H54 (cell line): ENCODE results near the gene EFCAB7.
"Not testable (repeated sequence)": the region's sequence is repeated elsewhere in the genome, so short reads cannot be mapped to it uniquely, and the experiment has no call there.

Source experiments
- DNase-seq: peaks from one replicate; pipeline ENCODE4 v3.0.0; 2011; ENCODE audit warnings: low spot score, mixed read lengths; ENCODE audit not compliant: insufficient read length
- FAIRE-seq: peaks from 3 replicates; lab custom pipeline; 2011; peaks lifted over from hg19 to GRCh38; lab: Jason Lieb, UNC
- POLR2A ChIP-seq: IDR thresholded peaks from 2 replicates; pipeline ENCODE4 v1.6.1; 2011; ENCODE audit warnings: low read depth, mild to moderate bottlenecking, low read length

The EFCAB7 gene

GRCh38 chr1:63569640-63570316, 46.5 kb downstream of the EFCAB7 start:
- no peak for FAIRE-seq
- DNase-seq = no peak
- no peak for TF ChIP-seq POLR2A

GRCh38 chr1:63572686-63573085, 49.4 kb downstream of the EFCAB7 start:
- not testable (repeated sequence) for DNase-seq, FAIRE-seq

GRCh38 chr1:63574203-63574796, 51.0 kb downstream of the EFCAB7 start:
- FAIRE-seq, DNase-seq: not testable (repeated sequence)

DNA sequence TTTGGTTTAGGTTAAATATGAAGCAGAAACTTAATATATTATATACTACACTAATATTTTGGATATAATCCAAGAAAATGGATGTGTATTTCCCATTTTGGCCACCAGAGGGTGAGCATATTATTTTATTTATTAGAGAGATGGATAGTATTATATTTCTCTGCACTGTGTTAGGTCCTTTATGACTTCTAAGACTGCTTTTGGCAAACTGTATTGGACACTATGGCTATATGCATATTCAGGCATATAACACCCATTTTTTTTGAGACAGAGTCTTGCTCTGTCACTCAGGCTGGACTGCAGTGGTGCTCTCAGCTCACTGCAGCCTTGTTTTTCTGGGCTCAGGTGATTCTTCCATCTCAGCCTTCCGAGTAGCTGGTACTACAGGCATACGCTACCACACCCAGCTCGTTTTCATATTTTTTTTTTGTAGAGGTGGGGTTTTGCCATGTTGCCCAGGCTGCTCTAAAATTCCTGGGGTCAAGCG, 52.1 kb downstream of the EFCAB7 start:
- no peak for TF ChIP-seq POLR2A
- DNase-seq = no peak
- no peak for FAIRE-seq

- not testable (repeated sequence) for FAIRE-seq, DNase-seq
Measured at GRCh38 chr1:63586326-63586725, 63.0 kb downstream of the EFCAB7 start.

GRCh38 chr1:63590166-63590560, 66.8 kb downstream of the EFCAB7 start:
- DNase-seq (no peak), FAIRE-seq (peak; percentile 48)

DNA sequence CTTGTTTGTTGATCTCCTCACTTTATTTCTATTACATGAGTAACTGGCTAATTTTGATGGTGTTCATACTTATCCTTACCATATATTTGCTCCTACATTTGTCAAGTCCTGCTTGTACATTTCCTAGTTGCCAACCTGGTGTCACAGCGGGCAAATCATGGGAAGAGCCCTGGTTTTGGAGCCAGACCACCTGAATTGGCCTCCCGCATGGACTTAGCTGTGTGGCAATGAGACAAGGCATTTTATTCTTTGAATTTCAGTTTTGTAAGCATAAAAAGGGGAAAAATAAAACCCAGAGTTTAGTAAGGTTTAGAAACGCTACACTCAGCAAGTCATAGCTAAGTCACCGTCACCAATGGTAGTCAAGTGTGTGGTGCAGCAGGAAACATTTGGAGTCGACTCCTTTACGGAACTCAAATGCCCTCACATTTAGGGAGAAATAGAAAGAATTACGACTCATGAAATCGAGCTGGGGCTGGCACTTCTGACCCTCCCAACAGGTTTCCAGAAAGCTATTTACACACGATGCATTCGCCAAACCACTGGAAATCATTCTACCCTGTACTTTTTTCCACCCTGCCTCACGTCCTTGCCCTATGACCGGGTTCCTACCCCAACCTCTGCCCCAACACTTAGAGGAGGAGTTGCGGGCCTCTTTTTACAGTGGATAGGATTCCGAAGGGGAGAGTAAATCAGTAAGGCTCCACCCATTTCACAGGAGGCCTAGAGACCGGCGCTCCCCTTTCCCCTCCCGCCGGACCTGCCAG, 69.4 kb downstream of the EFCAB7 start:
- TF ChIP-seq POLR2A = no peak
- DNase-seq (peak; percentile 63), FAIRE-seq (peak; percentile 78)

More at GRCh38 chr1:63590166-63590560, 66.8 kb downstream of the EFCAB7 start:
- TF ChIP-seq POLR2A = no peak

GRCh38 chr1:63593303-63593885, 70.1 kb downstream of the EFCAB7 start, which contains the start of gene PGM1:
Gene PGM1 (plus strand): TSS chr1:63593411. CDS start chr1:63593489, 78 bp downstream.
- TF ChIP-seq POLR2A = peak; percentile 54
- no peak for FAIRE-seq
- DNase-seq = peak; percentile 56

DNA sequence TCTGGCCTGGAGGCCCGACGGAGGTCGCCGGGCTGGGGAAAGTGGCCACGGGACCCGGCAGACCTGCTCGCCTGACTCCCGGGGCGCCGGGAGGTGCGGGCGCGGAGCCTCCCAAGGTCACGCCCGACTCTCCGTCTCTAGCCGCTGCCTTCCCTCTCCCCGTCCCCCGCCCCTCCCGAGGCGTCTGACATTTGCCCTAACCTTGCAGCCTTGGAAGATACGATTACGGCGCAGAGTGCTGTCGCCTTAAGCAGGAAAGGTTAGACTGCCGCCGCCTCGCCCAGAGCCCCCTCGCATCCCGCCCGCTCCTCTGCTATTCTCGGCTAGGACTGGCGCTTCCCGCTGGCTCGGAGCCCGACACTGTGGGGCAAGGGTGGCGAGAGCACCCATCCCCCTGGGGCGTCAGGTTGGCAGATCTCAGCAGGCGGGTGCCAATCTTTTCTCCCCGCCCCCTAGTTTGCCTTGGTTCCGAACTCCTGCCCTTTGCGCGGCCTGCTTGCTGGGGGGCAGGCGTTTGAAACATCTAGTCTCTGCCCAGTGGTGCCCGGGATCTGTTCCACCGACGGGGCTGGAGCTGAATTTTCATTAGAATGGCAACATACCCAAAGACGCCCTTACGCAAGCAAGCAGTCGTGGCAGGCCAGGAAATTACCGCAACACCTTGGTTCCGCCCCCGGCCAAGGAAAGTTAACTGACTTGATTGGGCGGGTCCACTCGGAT, 70.7 kb downstream of the EFCAB7 start:
- TF ChIP-seq POLR2A = no peak
- DNase-seq = peak; percentile 61
- FAIRE-seq = peak; percentile 41

DNA sequence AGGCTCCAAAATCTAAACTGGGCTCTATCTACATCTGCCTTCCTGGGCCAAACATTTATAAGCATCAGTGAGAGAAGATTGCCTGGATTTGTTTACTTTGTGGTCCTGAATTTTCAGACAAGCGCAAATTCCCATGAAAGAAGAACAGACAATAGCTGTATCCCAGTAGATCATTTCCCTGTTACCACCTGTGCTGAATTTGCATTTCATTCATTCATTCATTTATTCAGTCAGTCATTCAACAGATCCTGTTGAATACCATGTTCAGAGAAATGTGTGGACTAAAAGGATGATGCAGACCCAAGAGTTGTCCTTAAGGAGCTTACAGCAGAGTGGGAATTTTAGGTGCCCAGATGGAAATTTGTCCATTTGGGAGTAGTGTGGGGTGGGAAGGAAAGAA, 72.1 kb downstream of the EFCAB7 start:
- DNase-seq = no peak
- no peak for TF ChIP-seq POLR2A
- no peak for FAIRE-seq

GRCh38 chr1:63599799-63600198, 76.5 kb downstream of the EFCAB7 start:
- DNase-seq (no peak), FAIRE-seq (no peak)
- TF ChIP-seq POLR2A = no peak

DNA sequence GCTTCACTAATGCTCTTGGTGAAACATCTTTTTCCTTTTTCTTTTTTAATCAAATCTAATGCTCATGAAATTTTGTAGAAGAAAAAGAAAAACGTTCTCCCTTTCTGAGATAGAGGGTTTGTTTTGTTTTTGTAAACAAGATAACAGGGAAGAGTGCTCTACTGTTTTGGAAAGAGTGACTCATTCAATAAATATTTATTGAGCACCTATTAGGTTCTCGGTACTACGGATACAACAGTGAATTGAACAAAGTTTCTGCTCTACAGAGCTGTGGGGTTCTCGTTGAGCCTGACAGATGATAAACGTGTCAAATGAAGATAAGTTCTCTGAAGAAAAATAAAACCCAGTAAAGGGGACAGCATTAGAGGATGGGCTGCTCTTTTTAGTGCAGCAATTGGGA, 76.9 kb downstream of the EFCAB7 start:
- no peak for DNase-seq
- TF ChIP-seq POLR2A = no peak
- FAIRE-seq = no peak

DNA sequence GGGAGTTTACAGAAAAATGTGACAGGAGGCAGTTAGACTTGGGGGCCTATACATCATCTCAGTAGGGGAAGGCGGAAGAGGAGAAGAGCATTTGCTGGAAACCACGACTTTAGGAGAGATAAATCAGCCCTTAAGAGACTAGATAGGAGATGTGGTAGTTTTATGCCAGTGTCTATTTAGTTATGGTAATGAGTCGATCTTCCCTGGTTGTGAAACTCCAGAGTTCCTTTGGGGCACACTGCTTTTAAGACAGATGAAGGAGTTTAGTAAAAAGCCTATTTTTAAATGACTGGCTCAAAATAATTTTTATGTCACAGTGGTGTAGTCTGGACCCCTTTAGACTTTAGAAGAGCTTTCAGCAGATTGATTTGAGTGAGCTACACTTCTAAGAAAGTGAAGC, 77.7 kb downstream of the EFCAB7 start:
- no peak for FAIRE-seq
- DNase-seq = no peak

More for the DNA sequence above, 77.7 kb downstream of the EFCAB7 start:
- no peak for TF ChIP-seq POLR2A
